NT2/D1 (cell line): ENCODE data around the gene IRX3.

Source experiments
- SUZ12 ChIP-seq: IDR thresholded peaks from 2 replicates; pipeline ENCODE4 v1.6.1; 2011; ENCODE audit not compliant: insufficient read length, insufficient read depth; ENCODE audit errors: extremely low read depth
- YY1 ChIP-seq: IDR thresholded peaks from 2 replicates; pipeline ENCODE4 v1.6.1; 2011; ENCODE audit not compliant: insufficient read length, insufficient read depth
- ZNF274 ChIP-seq: IDR thresholded peaks from 2 replicates; pipeline ENCODE4 v1.6.1; 2011; ENCODE audit warnings: mild to moderate bottlenecking, low read depth, low read length

DNA sequence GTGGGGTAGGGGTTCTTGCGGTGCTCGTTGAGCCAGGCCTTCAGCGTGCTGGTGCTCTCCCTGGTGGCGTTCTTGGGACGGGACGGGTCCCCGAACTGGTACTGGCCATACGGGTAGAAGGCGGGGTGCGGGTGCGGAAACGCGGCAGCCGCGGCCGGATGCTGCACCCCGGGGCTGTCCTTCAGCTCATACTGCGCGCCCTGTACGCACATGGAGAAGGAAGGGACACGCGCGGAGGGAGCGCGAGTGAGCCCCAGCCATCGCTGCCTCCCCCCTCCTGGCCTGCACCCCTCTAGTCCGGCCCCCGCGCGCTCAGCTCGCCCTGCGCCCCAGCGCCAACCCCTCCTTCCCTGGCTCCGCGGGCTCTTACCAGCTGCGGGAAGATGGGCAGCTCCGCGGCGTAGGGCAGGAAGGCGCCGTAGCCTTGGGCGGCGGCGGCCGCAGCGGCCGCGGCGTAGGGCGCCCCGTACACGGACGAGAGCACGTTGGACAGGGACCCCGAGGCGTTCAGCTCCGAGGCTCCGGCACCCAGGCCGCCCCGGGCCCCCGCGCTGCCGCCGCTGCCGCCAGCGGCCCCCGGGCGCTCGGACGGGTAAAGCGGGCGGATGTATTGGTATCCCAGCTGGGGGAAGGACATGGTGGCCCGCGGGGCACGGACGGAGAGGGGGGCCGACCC is 1.0 kb downstream of the IRX3 start:
- TF ChIP-seq ZNF274, result no peak
- no peak for TF ChIP-seq YY1
- no peak for TF ChIP-seq SUZ12
